Body of pancreas (tissue), 4 donors: ENCODE data around the gene LAMA2.

Experiments used
- POLR2A ChIP-seq, 3 donors: fragments of 450-650 bp; IDR thresholded peaks; one replicate each; pipeline ENCODE4 v1.6.1; 2016; ENCODE audit warnings: antibody characterized with exemption in 3 of 3, mild to moderate bottlenecking in 2 of 3
- TF ChIP-seq, protein P1 (sequence below), 7 experiments: fragments of 450-650 bp in 4 of 7; fragments of 200-600 bp in 3 of 7; sonication (generic) in 3 of 7; IDR thresholded peaks; one replicate each; pipeline ENCODE4 v1.5.1; 2016 to 2019; ENCODE audit warnings: antibody characterized with exemption in 7 of 7

DNA sequence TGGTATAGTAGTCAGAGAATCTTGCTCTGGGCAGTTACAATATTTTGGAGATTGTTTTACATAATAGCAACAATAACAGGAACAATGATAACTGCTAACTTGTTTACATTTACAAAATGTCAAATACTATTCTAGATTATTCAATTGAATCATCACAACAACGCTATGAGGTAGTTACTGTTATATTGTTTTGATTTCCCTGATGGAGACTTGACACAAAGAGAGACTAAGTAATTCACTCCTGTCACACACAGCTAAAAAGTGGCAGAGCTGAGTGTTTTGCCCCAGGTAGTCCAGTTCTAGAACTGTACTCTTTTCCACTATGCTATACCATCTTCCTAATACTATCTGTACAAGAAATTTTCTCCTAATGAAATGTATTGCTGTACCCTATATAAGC is 356.1 kb downstream of the LAMA2 start:
- TF ChIP-seq, protein P1, sequence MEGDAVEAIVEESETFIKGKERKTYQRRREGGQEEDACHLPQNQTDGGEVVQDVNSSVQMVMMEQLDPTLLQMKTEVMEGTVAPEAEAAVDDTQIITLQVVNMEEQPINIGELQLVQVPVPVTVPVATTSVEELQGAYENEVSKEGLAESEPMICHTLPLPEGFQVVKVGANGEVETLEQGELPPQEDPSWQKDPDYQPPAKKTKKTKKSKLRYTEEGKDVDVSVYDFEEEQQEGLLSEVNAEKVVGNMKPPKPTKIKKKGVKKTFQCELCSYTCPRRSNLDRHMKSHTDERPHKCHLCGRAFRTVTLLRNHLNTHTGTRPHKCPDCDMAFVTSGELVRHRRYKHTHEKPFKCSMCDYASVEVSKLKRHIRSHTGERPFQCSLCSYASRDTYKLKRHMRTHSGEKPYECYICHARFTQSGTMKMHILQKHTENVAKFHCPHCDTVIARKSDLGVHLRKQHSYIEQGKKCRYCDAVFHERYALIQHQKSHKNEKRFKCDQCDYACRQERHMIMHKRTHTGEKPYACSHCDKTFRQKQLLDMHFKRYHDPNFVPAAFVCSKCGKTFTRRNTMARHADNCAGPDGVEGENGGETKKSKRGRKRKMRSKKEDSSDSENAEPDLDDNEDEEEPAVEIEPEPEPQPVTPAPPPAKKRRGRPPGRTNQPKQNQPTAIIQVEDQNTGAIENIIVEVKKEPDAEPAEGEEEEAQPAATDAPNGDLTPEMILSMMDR (IDR thresholded peaks at IDR 0.05) = no peak
- TF ChIP-seq POLR2A (IDR thresholded peaks at IDR 0.05) = no peak
